Parathyroid adenoma (tissue), 2 donors: ENCODE results near the gene BDKRB1.

ENCODE experiments used
- H2AFZ ChIP-seq: fragments of 300-600 bp; sonication (generic); one replicate; pipeline ENCODE4 v1.7.0; 2017; ENCODE audit warnings: antibody characterized with exemption, mild to moderate bottlenecking
- H3K27ac ChIP-seq: fragments of 300-600 bp; sonication (generic); one replicate; pipeline ENCODE4 v1.7.0; 2017
- H3K27me3 ChIP-seq: fragments of 300-600 bp; sonication (generic); one replicate; pipeline ENCODE4 v1.7.0; 2017; ENCODE audit warnings: low read length; ENCODE audit not compliant: control insufficient read depth, insufficient read depth
- H3K36me3 ChIP-seq: fragments of 300-600 bp; sonication (generic); one replicate; pipeline ENCODE4 v1.7.0; 2017; ENCODE audit warnings: low read length; ENCODE audit not compliant: control insufficient read depth, insufficient read depth
- H3K4me1 ChIP-seq: fragments of 300-600 bp; sonication (generic); one replicate; pipeline ENCODE4 v1.7.0; 2017; ENCODE audit warnings: control low read depth
- H3K4me2 ChIP-seq: fragments of 300-600 bp; sonication (generic); one replicate; pipeline ENCODE4 v1.7.0; 2017; ENCODE audit warnings: low read length
- H3K4me3 ChIP-seq: fragments of 300-600 bp; sonication (generic); one replicate; pipeline ENCODE4 v1.7.0; 2017; ENCODE audit warnings: low read depth, low read length
- H3K79me2 ChIP-seq: fragments of 300-600 bp; sonication (generic); one replicate; pipeline ENCODE4 v1.7.0; 2017; ENCODE audit warnings: control low read depth
- H3K9ac ChIP-seq: fragments of 300-600 bp; sonication (generic); one replicate; pipeline ENCODE4 v1.7.0; 2017; ENCODE audit warnings: mild to moderate bottlenecking
- H3K9me3 ChIP-seq: fragments of 300-600 bp; sonication (generic); one replicate; pipeline ENCODE4 v1.7.0; 2017; ENCODE audit warnings: low read length; ENCODE audit not compliant: control insufficient read depth
- CTCF ChIP-seq: fragments of 300-600 bp; sonication (generic); IDR thresholded peaks from one replicate; pipeline ENCODE4 v1.7.0; 2017; ENCODE audit warnings: antibody characterized with exemption, mild to moderate bottlenecking
- donor health status: primary hyperparathyroidism.

BDKRB1 gene

GRCh38 chr14:96260341-96260821 is 4.4 kb downstream of the BDKRB1 start:
- no peak overlapping the region for H3K4me3 ChIP-seq
- no peaks in the 10 kb centered on the region for H3K36me3 ChIP-seq
- no peak for TF ChIP-seq CTCF
- no peaks in the 10 kb centered on the region for H3K4me1 ChIP-seq
- no peaks in the 10 kb centered on the region for H3K27me3 ChIP-seq
- no peak overlapping the region for H3K9ac ChIP-seq
- H2AFZ ChIP-seq, result no peak overlapping the region
- no peaks in the 10 kb centered on the region for H3K9me3 ChIP-seq
- H3K27ac ChIP-seq, result no peak overlapping the region
- H3K4me2 ChIP-seq, result no peak overlapping the region
- no peaks in the 10 kb centered on the region for H3K79me2 ChIP-seq

- Histone ChIP-seq H3K4me3 (no peak overlapping the region), H3K27me3 (no peaks in the 10 kb centered on the region), H3K9ac (no peak overlapping the region), H2AFZ (no peak overlapping the region), H3K4me1 (no peaks in the 10 kb centered on the region), H3K27ac (no peak overlapping the region), H3K36me3 (no peaks in the 10 kb centered on the region), H3K9me3 (no peaks in the 10 kb centered on the region), H3K4me2 (no peak overlapping the region), H3K79me2 (no peaks in the 10 kb centered on the region)
- TF ChIP-seq CTCF, result no peak
Measured at GRCh38 chr14:96261053-96261452, 5.0 kb downstream of the BDKRB1 start.

GRCh38 chr14:96261772-96262655 is 6.0 kb downstream of the BDKRB1 start:
- Histone ChIP-seq H3K36me3 (no peaks in the 10 kb centered on the region), H3K9me3 (no peaks in the 10 kb centered on the region), H3K9ac (no peak overlapping the region), H3K4me1 (no peaks in the 10 kb centered on the region), H2AFZ (no peak overlapping the region), H3K79me2 (no peaks in the 10 kb centered on the region), H3K4me2 (no peak overlapping the region), H3K27ac (no peak overlapping the region), H3K27me3 (no peaks in the 10 kb centered on the region), H3K4me3 (no peak overlapping the region)
- TF ChIP-seq CTCF, result no peak

- no peaks in the 10 kb centered on the region for H3K27me3 ChIP-seq
- no peaks in the 10 kb centered on the region for H3K4me1 ChIP-seq
- H3K36me3 ChIP-seq, result no peaks in the 10 kb centered on the region
- H3K9me3 ChIP-seq, result no peaks in the 10 kb centered on the region
- no peak overlapping the region for H3K4me3 ChIP-seq
- H3K27ac ChIP-seq, result no peak overlapping the region
- no peak overlapping the region for H3K4me2 ChIP-seq
- no peak for TF ChIP-seq CTCF
- H3K9ac ChIP-seq, result no peak overlapping the region
- H2AFZ ChIP-seq, result no peak overlapping the region
- no peaks in the 10 kb centered on the region for H3K79me2 ChIP-seq
Measured at GRCh38 chr14:96263347-96264199, 7.6 kb downstream of the BDKRB1 start.
